HG03175 (cell line): ENCODE data around the gene RAB14.

ENCODE experiments used
- ATAC-seq: cut with Tn5 transposase; IDR thresholded peaks from one replicate; pipeline ENCODE4 v1.9.1; 2021; ENCODE audit warnings: mild to moderate bottlenecking, moderate library complexity; ENCODE audit not compliant: unreplicated experiment

The RAB14 gene

GRCh38 chr9:121220996-121221663, 19.5 kb upstream of the RAB14 start:
- no peak for ATAC-seq

GRCh38 chr9:121219530-121219929, 17.9 kb upstream of the RAB14 start:
- no peak for ATAC-seq

- ATAC-seq: no peak
Measured at GRCh38 chr9:121218357-121219027, 16.8 kb upstream of the RAB14 start.

GRCh38 chr9:121217609-121218292, 16.1 kb upstream of the RAB14 start:
- ATAC-seq: peak; percentile 82

- no peak for ATAC-seq
Measured at GRCh38 chr9:121216271-121216805, 14.7 kb upstream of the RAB14 start.

GRCh38 chr9:121214005-121214404, 12.3 kb upstream of the RAB14 start:
- ATAC-seq: no peak

- peak; percentile 46 for ATAC-seq
Measured at GRCh38 chr9:121213136-121213806, 11.6 kb upstream of the RAB14 start.

- no peak for ATAC-seq
Measured at GRCh38 chr9:121210536-121210935, 8.9 kb upstream of the RAB14 start.

- ATAC-seq: peak; percentile 91
Measured at GRCh38 chr9:121207371-121207940, 5.8 kb upstream of the RAB14 start.

- ATAC-seq: peak; percentile 36
Measured at GRCh38 chr9:121206516-121207370, 5.1 kb upstream of the RAB14 start.

- ATAC-seq: no peak
Measured at GRCh38 chr9:121204611-121205010, 2.9 kb upstream of the RAB14 start.

- no peak for ATAC-seq
Measured at GRCh38 chr9:121204121-121204520, 2.5 kb upstream of the RAB14 start.

- peak; percentile 12 for ATAC-seq
Measured at GRCh38 chr9:121201045-121201737, 478 bp downstream of the RAB14 start.

GRCh38 chr9:121200356-121200755, 1.3 kb downstream of the RAB14 start:
- no peak for ATAC-seq

GRCh38 chr9:121199921-121200320, 1.7 kb downstream of the RAB14 start:
- no peak for ATAC-seq

- ATAC-seq: no peak
Measured at GRCh38 chr9:121198512-121199042, 3.1 kb downstream of the RAB14 start.

- ATAC-seq: no peak
Measured at GRCh38 chr9:121197132-121197531, 4.5 kb downstream of the RAB14 start.

- no peak for ATAC-seq
Measured at GRCh38 chr9:121196389-121196788, 5.3 kb downstream of the RAB14 start.

GRCh38 chr9:121194730-121195129, 6.9 kb downstream of the RAB14 start:
- no peak for ATAC-seq
